Activated CD8-positive, alpha-beta memory T cell treated with anti-CD3 and anti-CD28 coated beads, Interleukin-2, amount 10 ng/mL, durations not matched to agents 7 days and 5 days (primary cell): Measurements from ENCODE around the gene ZBTB34. TPM values are rescaled to one million over a fixed set of nuclear protein-coding genes. Genes with fewer than 3 reads are reported as not detected.

Experiments
- ATAC-seq: fragments of 150-1000 bp; cut with Tn5 transposase; one replicate; pipeline ENCODE4 v1.10.0; 2021; ENCODE audit warnings: moderate library complexity
- CTCF ChIA-PET: fragments of 350-600 bp; sonication (Branson Sonifier 250); formaldehyde crosslinking; loops from one replicate; lab custom pipeline; 2021; ENCODE audit warnings: antibody characterized with exemption; lab: Charles Lee
- DNase-seq: peaks from one replicate; pipeline ENCODE4 v3.0.0-alpha.2; 2020
- H3K27ac Mint-ChIP-seq: one replicate; pipeline ENCODE4 v1.8.0; 2021; ENCODE audit warnings: mild to moderate bottlenecking, mixed read lengths
- H3K27me3 Mint-ChIP-seq: one replicate; pipeline ENCODE4 v1.8.0; 2021; ENCODE audit warnings: mixed read lengths
- H3K36me3 Mint-ChIP-seq: one replicate; pipeline ENCODE4 v1.8.0; 2021; ENCODE audit warnings: mild to moderate bottlenecking, mixed read lengths
- H3K4me1 Mint-ChIP-seq: one replicate; pipeline ENCODE4 v1.8.0; 2021; ENCODE audit warnings: mixed read lengths
- H3K4me3 Mint-ChIP-seq: one replicate; pipeline ENCODE4 v1.8.0; 2021; ENCODE audit warnings: mild to moderate bottlenecking, moderate library complexity, mixed read lengths
- H3K9me3 Mint-ChIP-seq: one replicate; pipeline ENCODE4 v1.8.0; 2022; ENCODE audit warnings: low read depth, mixed read lengths
- total RNA-seq, 2 experiments: library from RNA; stranded (reverse); gene quantifications; one replicate each; pipeline ENCODE4 v1.2.3, GENCODE V29; 2021

Gene ZBTB34
- total RNA-seq, 2 experiments from 2014 or later: 7.4 to 7.5 TPM

DNA sequence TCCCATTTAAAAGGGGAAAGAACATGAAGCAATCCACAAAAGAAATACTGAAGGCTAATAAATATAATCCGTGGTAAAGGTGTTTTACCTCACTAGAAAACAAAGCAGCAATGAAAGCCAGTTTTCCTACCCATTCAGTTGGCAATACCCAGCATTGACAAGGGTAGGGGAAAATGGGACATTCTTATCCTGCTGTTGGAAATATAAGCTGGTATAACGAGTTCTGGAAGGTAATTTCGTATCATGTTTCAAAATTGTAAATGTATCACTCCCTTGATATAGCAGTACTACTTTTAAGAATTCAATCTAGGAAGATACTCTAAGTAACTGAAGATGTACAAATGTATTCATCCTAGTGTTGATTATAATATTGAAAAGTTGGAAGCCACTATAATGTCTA lies 31.2 kb downstream of the ZBTB34 start:
- CTCF ChIA-PET: no interaction called here
- DNase-seq (no peak), ATAC-seq (no peak)
- Mint-ChIP-seq H3K4me1 (peaks cover 2% of the 10 kb centered on the region), H3K4me3 (no peak overlapping the region), H3K27me3 (no peaks in the 10 kb centered on the region), H3K36me3 (no peaks in the 10 kb centered on the region), H3K9me3 (no peaks in the 10 kb centered on the region), H3K27ac (no peak overlapping the region)

GRCh38 chr9:126893079-126893478 lies 32.6 kb downstream of the ZBTB34 start:
- ATAC-seq (no peak), DNase-seq (no peak)
- H3K27me3 Mint-ChIP-seq: peaks cover 8% of the 10 kb centered on the region
- CTCF ChIA-PET: no interaction called here
- H3K9me3 Mint-ChIP-seq: no peaks in the 10 kb centered on the region
- no peaks in the 10 kb centered on the region for H3K36me3 Mint-ChIP-seq
- H3K4me3 Mint-ChIP-seq: no peak overlapping the region
- peaks cover 2% of the 10 kb centered on the region for H3K4me1 Mint-ChIP-seq
- H3K27ac Mint-ChIP-seq: no peak overlapping the region

DNA sequence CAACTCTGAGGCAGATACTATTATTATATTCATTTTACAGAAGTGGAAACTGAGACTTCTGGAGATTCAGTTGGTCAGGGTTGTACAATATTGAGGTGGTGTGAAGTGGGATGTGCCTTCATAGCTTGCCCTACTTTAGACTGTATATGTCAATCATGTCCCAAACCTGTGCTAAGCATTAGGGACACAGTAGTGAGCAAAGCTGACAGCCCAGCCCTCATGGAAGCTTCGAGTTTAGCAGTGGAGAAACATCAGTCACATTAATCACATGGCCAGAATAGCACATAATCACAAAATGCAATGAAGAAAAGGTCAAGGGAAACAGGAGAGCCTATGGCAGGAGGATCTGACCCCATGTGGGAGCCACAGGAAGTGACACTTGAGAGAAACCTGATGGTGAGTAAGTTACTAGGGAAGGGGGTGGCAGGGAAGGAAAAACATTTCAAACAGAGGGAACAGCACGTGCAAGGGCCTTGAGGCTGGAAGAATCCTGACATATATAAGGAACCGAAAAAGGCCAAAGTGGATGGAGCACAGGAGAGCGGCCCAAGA lies 33.7 kb downstream of the ZBTB34 start:
- CTCF ChIA-PET: no interaction called here
- peaks cover 2% of the 10 kb centered on the region for H3K4me1 Mint-ChIP-seq
- no peaks in the 10 kb centered on the region for H3K36me3 Mint-ChIP-seq
- H3K9me3 Mint-ChIP-seq: no peaks in the 10 kb centered on the region
- H3K27me3 Mint-ChIP-seq: peaks cover 8% of the 10 kb centered on the region
- no peak overlapping the region for H3K4me3 Mint-ChIP-seq
- ATAC-seq: no peak
- DNase-seq: no peak
- no peak overlapping the region for H3K27ac Mint-ChIP-seq

- Mint-ChIP-seq H3K4me3 (no peak overlapping the region), H3K4me1 (no peaks in the 10 kb centered on the region), H3K9me3 (peaks cover 10% of the 10 kb centered on the region), H3K27ac (no peak overlapping the region), H3K36me3 (peaks cover 6% of the 10 kb centered on the region), H3K27me3 (peaks cover 10% of the 10 kb centered on the region)
- CTCF ChIA-PET: no interaction called here
- DNase-seq: no peak
- ATAC-seq: no peak
Observed at GRCh38 chr9:126902210-126902609, 41.8 kb downstream of the ZBTB34 start.

GRCh38 chr9:126904586-126904985 lies 44.1 kb downstream of the ZBTB34 start:
- Mint-ChIP-seq H3K27me3 (peaks cover 12% of the 10 kb centered on the region), H3K36me3 (peaks cover 6% of the 10 kb centered on the region), H3K27ac (no peak overlapping the region), H3K9me3 (peaks cover 10% of the 10 kb centered on the region), H3K4me3 (no peak overlapping the region), H3K4me1 (no peaks in the 10 kb centered on the region)
- no peak for ATAC-seq
- CTCF ChIA-PET: interaction anchor here (1.1 kb wide), 1 partner anchor 31 kb away, joined by 3 read pairs; no protein-coding TSS in a partner anchor
- DNase-seq: no peak

GRCh38 chr9:126906091-126906490 lies 45.7 kb downstream of the ZBTB34 start:
- Mint-ChIP-seq H3K36me3 (peaks cover 4% of the 10 kb centered on the region), H3K4me1 (no peaks in the 10 kb centered on the region), H3K9me3 (peaks cover 7% of the 10 kb centered on the region), H3K27me3 (peaks cover 16% of the 10 kb centered on the region), H3K4me3 (no peak overlapping the region), H3K27ac (no peak overlapping the region)
- DNase-seq (no peak), ATAC-seq (no peak)
- CTCF ChIA-PET: interaction anchor here (1.3 kb wide), 1 partner anchor 201 kb away, joined by 4 read pairs; no protein-coding TSS in a partner anchor

DNA sequence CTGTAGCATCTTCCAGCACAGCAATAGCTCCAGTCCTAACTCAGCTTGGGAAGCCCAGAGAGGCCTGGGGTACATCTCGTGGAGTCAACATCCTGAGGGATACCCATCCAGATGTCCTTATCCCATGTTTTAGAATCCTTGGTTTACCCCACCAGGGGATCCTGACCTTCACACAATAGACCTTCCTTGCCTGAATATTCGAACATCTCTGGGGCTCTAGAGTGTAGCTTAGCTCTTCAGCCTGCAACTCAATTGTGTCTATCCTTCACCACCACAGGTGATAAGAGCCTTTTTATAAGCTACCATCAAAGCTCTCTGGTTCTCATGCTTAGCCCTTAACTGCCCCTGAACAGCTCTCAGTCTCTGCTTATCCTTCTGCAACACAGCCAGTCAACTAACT lies 46.6 kb downstream of the ZBTB34 start:
- Mint-ChIP-seq H3K27ac (no peak overlapping the region), H3K4me3 (no peak overlapping the region), H3K4me1 (no peaks in the 10 kb centered on the region), H3K27me3 (peaks cover 23% of the 10 kb centered on the region), H3K9me3 (no peaks in the 10 kb centered on the region), H3K36me3 (no peaks in the 10 kb centered on the region)
- CTCF ChIA-PET: interaction anchor here (1.3 kb wide), 1 partner anchor 202 kb away, joined by 4 read pairs; no protein-coding TSS in a partner anchor
- DNase-seq: no peak
- no peak for ATAC-seq

DNA sequence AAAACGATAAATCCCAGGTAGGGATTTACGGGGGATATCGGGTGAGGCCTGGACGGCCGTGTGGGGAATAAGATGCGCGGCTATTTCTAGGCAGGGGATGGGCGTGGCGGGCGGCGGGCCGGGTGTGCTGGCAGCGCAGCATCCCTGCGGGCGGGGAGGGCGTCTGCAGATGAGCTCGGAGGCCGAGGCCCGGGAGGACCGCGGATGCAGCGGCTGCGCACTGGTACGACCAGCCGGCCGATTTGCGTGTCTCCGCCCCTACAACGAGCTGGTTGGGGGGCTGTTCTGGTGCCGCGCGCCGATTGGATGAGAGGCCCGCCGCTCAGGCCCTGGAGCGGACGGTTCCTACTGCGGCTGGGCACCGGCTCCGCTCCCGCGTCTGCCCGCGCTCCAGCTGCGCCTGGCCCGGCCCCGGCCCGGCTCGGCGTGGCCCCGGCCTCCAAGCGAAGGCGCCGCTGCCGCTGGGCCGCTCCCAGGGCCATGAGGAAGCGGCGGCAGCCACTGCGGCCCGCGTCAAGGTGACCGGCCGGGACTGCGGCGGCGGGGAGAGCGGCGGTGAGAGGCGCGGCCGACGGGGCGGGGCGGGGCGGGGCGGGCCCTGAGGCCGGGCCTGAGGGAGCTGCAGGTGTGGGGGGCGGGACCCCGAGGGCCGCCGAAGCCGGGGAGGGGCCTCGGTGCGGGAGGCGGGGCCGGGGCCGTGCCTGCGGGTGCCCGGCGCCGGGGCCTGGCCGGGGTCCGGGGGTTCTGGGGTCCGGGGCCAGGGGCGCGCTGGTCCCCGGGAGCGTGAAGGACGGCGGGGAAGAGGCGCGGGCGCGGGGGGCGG lies 54.2 kb downstream of the ZBTB34 start, which contains the start of gene RALGPS1:
Gene RALGPS1, plus strand, starts transcription at position 325 of the 823 bp plus-strand sequence. CDS start 47,508 bp downstream, outside the sequence.
- no peaks in the 10 kb centered on the region for H3K36me3 Mint-ChIP-seq
- H3K27me3 Mint-ChIP-seq: peaks cover 38% of the 10 kb centered on the region
- peaks cover 9% of the 10 kb centered on the region for H3K4me1 Mint-ChIP-seq
- H3K9me3 Mint-ChIP-seq: no peaks in the 10 kb centered on the region
- peak; percentile 94 for DNase-seq
- ATAC-seq: peak; percentile 98
- H3K27ac Mint-ChIP-seq: no peak within 1 kb of the TSS
- peak within 1 kb of the TSS; percentile 71 for H3K4me3 Mint-ChIP-seq
- CTCF ChIA-PET: interaction anchor here (0.8 to 1.3 kb wide), 7 partner anchors 26 to 431 kb away, joined by 3 to 5 read pairs (median 3); no protein-coding TSS in a partner anchor

DNA sequence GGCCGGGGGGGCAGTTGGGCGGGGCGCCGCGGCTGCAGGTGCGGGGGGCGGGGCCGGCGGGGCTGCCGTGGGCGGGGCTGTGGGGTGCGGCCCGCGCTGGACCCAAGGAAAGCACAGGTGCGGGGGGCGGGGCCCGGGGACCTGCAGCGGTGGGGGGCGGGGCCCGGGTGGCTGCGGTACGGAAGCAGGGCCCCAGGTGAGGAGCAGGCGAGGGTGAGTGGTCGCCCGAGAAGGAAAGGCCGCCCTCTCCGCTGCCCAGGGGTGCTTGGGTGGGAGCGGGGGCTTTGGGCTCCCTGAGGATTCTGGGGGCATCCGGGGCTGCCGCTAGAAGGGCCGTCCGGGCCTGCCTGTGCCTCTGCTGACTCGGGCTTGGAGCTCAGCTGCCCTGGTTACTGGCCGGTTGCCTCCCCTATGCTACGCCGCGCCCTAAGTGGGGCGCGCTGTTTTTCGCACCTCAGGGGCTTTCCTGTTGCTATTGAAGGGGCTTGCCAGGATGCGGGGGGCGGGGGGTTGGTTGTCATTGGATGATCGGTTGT lies 54.9 kb downstream of the ZBTB34 start:
- H3K36me3 Mint-ChIP-seq: no peaks in the 10 kb centered on the region
- DNase-seq: no peak
- ATAC-seq: peak; percentile 14
- peak overlapping the region; percentile 61 for H3K4me3 Mint-ChIP-seq
- H3K4me1 Mint-ChIP-seq: peaks cover 9% of the 10 kb centered on the region
- peaks cover 39% of the 10 kb centered on the region for H3K27me3 Mint-ChIP-seq
- H3K9me3 Mint-ChIP-seq: no peaks in the 10 kb centered on the region
- CTCF ChIA-PET: interaction anchor here (0.9 to 1.0 kb wide), 2 partner anchors 27 to 209 kb away, joined by 3 to 5 read pairs; no protein-coding TSS in a partner anchor
- H3K27ac Mint-ChIP-seq: no peak overlapping the region

DNA sequence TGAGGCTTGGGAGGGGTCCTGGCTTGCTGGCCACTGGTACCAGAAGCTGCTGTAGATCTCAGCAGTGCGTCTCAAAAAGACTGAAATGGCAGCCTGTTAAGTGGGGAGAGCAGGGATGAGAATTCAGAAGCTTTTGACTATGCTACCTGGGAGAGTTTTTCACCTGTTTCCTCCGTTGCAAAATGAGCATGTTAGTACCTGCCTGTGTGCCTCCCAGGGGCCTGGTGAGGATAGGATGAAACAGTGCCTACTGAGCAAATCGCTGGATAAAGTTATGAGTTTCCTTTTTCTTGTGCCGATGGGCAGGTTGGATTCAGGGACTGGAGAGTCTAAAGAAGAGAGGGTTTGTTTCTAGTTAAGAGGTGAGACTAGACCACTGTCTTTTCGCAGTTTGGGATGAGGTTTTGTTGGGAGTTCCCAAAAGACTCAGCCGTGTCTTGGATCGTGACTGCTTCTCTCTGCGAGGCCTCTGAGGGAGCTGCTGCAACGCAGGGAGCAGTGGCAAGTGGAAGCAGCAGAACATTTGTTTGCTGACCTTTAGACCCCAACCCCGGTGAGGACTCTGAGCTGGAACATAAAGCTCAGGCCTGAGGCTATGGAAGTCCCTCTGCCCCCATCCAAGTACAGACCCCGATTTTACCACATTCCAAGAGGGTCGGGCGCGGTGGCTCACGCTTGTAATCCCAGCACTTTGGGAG lies 55.6 kb downstream of the ZBTB34 start:
- H3K27ac Mint-ChIP-seq: no peak overlapping the region
- DNase-seq (no peak), ATAC-seq (no peak)
- peaks cover 39% of the 10 kb centered on the region for H3K27me3 Mint-ChIP-seq
- peaks cover 9% of the 10 kb centered on the region for H3K4me1 Mint-ChIP-seq
- no peaks in the 10 kb centered on the region for H3K9me3 Mint-ChIP-seq
- H3K4me3 Mint-ChIP-seq: peak overlapping the region; percentile 61
- H3K36me3 Mint-ChIP-seq: no peaks in the 10 kb centered on the region
- CTCF ChIA-PET: interaction anchor here (0.6 to 2.2 kb wide), 2 partner anchors 11 to 213 kb away, joined by 3 to 7 read pairs; no protein-coding TSS in a partner anchor

GRCh38 chr9:126916909-126917308 lies 56.5 kb downstream of the ZBTB34 start:
- ATAC-seq: no peak
- no peak for DNase-seq
- Mint-ChIP-seq H3K4me1 (peaks cover 9% of the 10 kb centered on the region), H3K27me3 (peaks cover 33% of the 10 kb centered on the region), H3K4me3 (no peak overlapping the region), H3K27ac (no peak overlapping the region), H3K36me3 (no peaks in the 10 kb centered on the region), H3K9me3 (no peaks in the 10 kb centered on the region)
- CTCF ChIA-PET: interaction anchor here (2.2 kb wide), 1 partner anchor 10 kb away, joined by 7 read pairs; no protein-coding TSS in a partner anchor

GRCh38 chr9:126919193-126919592 lies 58.8 kb downstream of the ZBTB34 start:
- CTCF ChIA-PET: no interaction called here
- ATAC-seq (no peak), DNase-seq (no peak)
- peaks cover 9% of the 10 kb centered on the region for H3K4me1 Mint-ChIP-seq
- peaks cover 17% of the 10 kb centered on the region for H3K27me3 Mint-ChIP-seq
- H3K9me3 Mint-ChIP-seq: no peaks in the 10 kb centered on the region
- H3K4me3 Mint-ChIP-seq: no peak overlapping the region
- H3K36me3 Mint-ChIP-seq: no peaks in the 10 kb centered on the region
- H3K27ac Mint-ChIP-seq: no peak overlapping the region

DNA sequence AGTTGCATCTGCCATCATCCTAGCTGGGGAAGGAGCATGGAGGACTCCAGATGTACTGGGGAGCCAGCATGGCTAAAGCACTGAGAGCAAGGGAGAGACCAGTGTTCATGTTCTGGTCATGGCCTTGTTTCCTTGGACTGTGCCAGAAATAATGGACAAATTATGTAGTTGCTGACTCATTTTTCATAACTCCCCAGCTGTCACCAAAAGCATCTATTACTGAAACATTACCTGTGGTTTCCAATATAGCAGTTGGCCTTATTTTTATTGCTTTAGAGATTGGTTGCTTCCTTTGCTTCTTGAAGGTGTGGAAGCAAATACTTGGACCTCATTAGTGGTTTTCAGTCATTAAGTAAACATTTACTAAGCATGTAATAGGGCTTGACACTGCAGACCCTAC lies 65.4 kb downstream of the ZBTB34 start:
- Mint-ChIP-seq H3K27me3 (no peaks in the 10 kb centered on the region), H3K4me1 (no peaks in the 10 kb centered on the region), H3K4me3 (no peak overlapping the region), H3K27ac (no peak overlapping the region), H3K9me3 (no peaks in the 10 kb centered on the region), H3K36me3 (no peaks in the 10 kb centered on the region)
- DNase-seq: no peak
- CTCF ChIA-PET: interaction anchor here (1.0 to 2.4 kb wide), 4 partner anchors 9 to 275 kb away, joined by 3 to 7 read pairs (median 5); no protein-coding TSS in a partner anchor
- ATAC-seq: no peak
